ENCODE data around the gene ZNF785. TPM values are rescaled to one million over a fixed set of nuclear protein-coding genes. Genes with fewer than 3 reads are reported as not detected.

ZNF785 gene
- total and polyA plus RNA-seq, 2 of the 13 experiments (the other 11 are each of a cell fraction or from before 2014, with no cell fraction given) = 0.01 TPM; not detected in 1

GRCh38 chr16:30535106-30535776 lies 50.3 kb downstream of the ZNF785 start (continued):
- TF ChIP-seq KIAA2018 (CRISPR knock-in tag; IDR thresholded peaks at IDR 0.05; ENCODE audit: borderline replicate concordance) (no peak), DRAP1 (CRISPR knock-in tag; IDR thresholded peaks at IDR 0.05) (0 out of 2 replicates have a peak, but pooled peaks have one; percentile 12), ZNF292 (CRISPR knock-in tag; IDR thresholded peaks at IDR 0.05; ENCODE audit: borderline replicate concordance, low read depth) (no peak), NFIC (IDR thresholded peaks at IDR 0.05; ENCODE audit: low read length) (0 out of 2 replicates have a peak, but pooled peaks have one; percentile 15), ZNF879 (CRISPR knock-in tag; IDR thresholded peaks at IDR 0.05) (no peak), NR2F2 (IDR thresholded peaks at IDR 0.05; ENCODE audit: borderline replicate concordance, low read depth) (no peak), NR2C2 (CRISPR knock-in tag; IDR thresholded peaks at IDR 0.05; ENCODE audit: borderline replicate concordance) (peak; percentile 52; the same call in 1 of the 2 replicates), CERS6 (CRISPR knock-in tag; IDR thresholded peaks at IDR 0.05) (no peak), ZBTB33 (CRISPR knock-in tag; IDR thresholded peaks at IDR 0.05) (no peak), MAF1 (CRISPR knock-in tag; IDR thresholded peaks at IDR 0.05; ENCODE audit: borderline replicate concordance) (no peak), ZFP91 (CRISPR knock-in tag; IDR thresholded peaks at IDR 0.05; ENCODE audit: borderline replicate concordance) (no peak), ZSCAN30 (CRISPR knock-in tag; IDR thresholded peaks at IDR 0.05) (no peak), ZSCAN25 (CRISPR knock-in tag; IDR thresholded peaks at IDR 0.05) (no peak; the same call in none of the 2 replicates), ZNF570 (CRISPR knock-in tag; IDR thresholded peaks at IDR 0.05; ENCODE audit: borderline replicate concordance) (no peak)
